ENCODE results near the gene OR1L4.

Gene OR1L4

GRCh38 chr9:122723690-122724089 lies at the start of gene OR1L4:
TSS of gene OR1L4 (plus strand) at chr9:122723990. CDS start at chr9:122723990, 0 bp downstream.
- no peak for DNase-seq

- no peak for DNase-seq
Measured at GRCh38 chr9:122684851-122685250, 38.9 kb upstream of the OR1L4 start.

- DNase-seq = no peak
Measured at GRCh38 chr9:122695696-122696095, 28.1 kb upstream of the OR1L4 start.

- DNase-seq = no peak
Measured at GRCh38 chr9:122718038-122718437, 5.8 kb upstream of the OR1L4 start.

- DNase-seq = no peak
Measured at GRCh38 chr9:122719218-122719617, 4.6 kb upstream of the OR1L4 start.

GRCh38 chr9:122742003-122742402 lies 18.2 kb downstream of the OR1L4 start, which contains the start of gene OR1L6:
TSS of gene OR1L6 (plus strand) at chr9:122742303. CDS start at chr9:122749848, 7,545 bp downstream.
- no peak for DNase-seq

- DNase-seq = no peak
Measured at GRCh38 chr9:122754825-122755224, 31.0 kb downstream of the OR1L4 start.

GRCh38 chr9:122767817-122768216 lies 44.0 kb downstream of the OR1L4 start:
- no peak for DNase-seq

Measured in hematopoietic multipotent progenitor cell treated with erythropoietin and hydrocortisone succinate and interleukin-3 and kit ligand, for 4 days (in vitro differentiated cells).